GM18498 (cell line): ENCODE results near the gene HOXA6.

ENCODE experiments used
- ATAC-seq: cut with Tn5 transposase; IDR thresholded peaks from one replicate; pipeline ENCODE4 v1.9.1; 2021; ENCODE audit warnings: mild to moderate bottlenecking, moderate library complexity; ENCODE audit not compliant: unreplicated experiment

The HOXA6 gene

GRCh38 chr7:27124902-27125689 is 22.5 kb downstream of the HOXA6 start:
- no peak for ATAC-seq

- no peak for ATAC-seq
These were observed 23.3 kb downstream of the HOXA6 start for GRCh38 chr7:27124096-27124901.

GRCh38 chr7:27123477-27124053 is 24.0 kb downstream of the HOXA6 start:
- ATAC-seq, result no peak

- ATAC-seq, result no peak
These were observed 24.5 kb downstream of the HOXA6 start for GRCh38 chr7:27123007-27123476.

- ATAC-seq, result no peak
These were observed 25.3 kb downstream of the HOXA6 start for GRCh38 chr7:27122077-27122910.

GRCh38 chr7:27121684-27122076 is 25.9 kb downstream of the HOXA6 start:
- ATAC-seq, result no peak

GRCh38 chr7:27119412-27119911 is 28.1 kb downstream of the HOXA6 start:
- no peak for ATAC-seq

GRCh38 chr7:27118580-27118979 is 29.0 kb downstream of the HOXA6 start:
- ATAC-seq, result no peak

- no peak for ATAC-seq
These were observed 29.6 kb downstream of the HOXA6 start for GRCh38 chr7:27117887-27118491.

GRCh38 chr7:27116962-27117886 is 30.4 kb downstream of the HOXA6 start:
- ATAC-seq, result no peak

- no peak for ATAC-seq
These were observed 31.3 kb downstream of the HOXA6 start for GRCh38 chr7:27116031-27116961.

- no peak for ATAC-seq
These were observed 32.1 kb downstream of the HOXA6 start for GRCh38 chr7:27115221-27116026.

GRCh38 chr7:27114881-27115220 is 32.7 kb downstream of the HOXA6 start:
- ATAC-seq, result no peak

GRCh38 chr7:27113991-27114769 is 33.4 kb downstream of the HOXA6 start:
- ATAC-seq, result no peak

- no peak for ATAC-seq
These were observed 34.3 kb downstream of the HOXA6 start for GRCh38 chr7:27112955-27113949.
